ENCODE measurements around the gene KMT5B.

DNA sequence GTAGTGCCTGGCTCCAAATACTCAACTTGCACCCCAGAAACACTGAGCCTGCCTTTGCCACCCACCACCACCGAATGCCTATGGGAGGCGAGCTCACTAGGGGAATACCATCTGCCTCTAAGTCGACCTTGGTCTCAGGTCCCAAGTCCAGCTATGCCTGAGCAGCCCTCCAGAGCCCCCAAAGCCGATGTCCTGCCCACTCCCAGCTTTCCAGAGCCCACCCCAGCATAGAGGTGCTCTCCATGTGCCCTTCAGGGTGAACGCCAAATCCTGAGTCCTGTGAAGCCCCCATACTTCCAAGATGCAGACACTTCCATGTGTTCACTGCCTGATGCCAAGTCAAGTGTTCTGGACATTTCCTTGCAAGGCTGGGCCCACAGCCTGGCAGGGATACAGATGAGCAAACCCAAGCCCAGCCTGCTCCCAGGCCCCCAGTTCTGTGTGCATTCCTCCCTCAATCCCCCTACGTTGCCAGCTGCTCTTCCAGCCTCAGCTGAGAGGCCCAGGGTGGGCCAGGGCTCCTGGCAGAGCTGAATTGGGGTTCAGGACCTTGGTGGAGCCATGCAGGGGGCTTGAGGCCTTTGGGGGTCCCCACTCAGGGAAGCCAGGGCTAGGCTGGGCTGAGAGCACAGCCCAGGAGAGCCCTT lies 2.6 kb upstream of the KMT5B start:
- TF ChIP-seq, protein P1, sequence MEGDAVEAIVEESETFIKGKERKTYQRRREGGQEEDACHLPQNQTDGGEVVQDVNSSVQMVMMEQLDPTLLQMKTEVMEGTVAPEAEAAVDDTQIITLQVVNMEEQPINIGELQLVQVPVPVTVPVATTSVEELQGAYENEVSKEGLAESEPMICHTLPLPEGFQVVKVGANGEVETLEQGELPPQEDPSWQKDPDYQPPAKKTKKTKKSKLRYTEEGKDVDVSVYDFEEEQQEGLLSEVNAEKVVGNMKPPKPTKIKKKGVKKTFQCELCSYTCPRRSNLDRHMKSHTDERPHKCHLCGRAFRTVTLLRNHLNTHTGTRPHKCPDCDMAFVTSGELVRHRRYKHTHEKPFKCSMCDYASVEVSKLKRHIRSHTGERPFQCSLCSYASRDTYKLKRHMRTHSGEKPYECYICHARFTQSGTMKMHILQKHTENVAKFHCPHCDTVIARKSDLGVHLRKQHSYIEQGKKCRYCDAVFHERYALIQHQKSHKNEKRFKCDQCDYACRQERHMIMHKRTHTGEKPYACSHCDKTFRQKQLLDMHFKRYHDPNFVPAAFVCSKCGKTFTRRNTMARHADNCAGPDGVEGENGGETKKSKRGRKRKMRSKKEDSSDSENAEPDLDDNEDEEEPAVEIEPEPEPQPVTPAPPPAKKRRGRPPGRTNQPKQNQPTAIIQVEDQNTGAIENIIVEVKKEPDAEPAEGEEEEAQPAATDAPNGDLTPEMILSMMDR (IDR thresholded peaks at IDR 0.05; ENCODE audit: insufficient read depth, low read depth, low read length): no peak
- TF ChIP-seq EZH2 (IDR thresholded peaks at IDR 0.05; ENCODE audit: insufficient read depth, low read length): no peak

All from astrocyte (in vitro differentiated cells and primary cell).